Measurements from ENCODE around the gene MYO18A. TPM values are rescaled to one million over a fixed set of nuclear protein-coding genes. Genes with fewer than 3 reads are reported as not detected.
A peak's percentile ranks its signal among the peaks of the same experiment; 100 is the strongest.

The MYO18A gene
- total and polyA plus RNA-seq, 2 experiments from 2014 or later = 33.8 to 35.6 TPM

DNA sequence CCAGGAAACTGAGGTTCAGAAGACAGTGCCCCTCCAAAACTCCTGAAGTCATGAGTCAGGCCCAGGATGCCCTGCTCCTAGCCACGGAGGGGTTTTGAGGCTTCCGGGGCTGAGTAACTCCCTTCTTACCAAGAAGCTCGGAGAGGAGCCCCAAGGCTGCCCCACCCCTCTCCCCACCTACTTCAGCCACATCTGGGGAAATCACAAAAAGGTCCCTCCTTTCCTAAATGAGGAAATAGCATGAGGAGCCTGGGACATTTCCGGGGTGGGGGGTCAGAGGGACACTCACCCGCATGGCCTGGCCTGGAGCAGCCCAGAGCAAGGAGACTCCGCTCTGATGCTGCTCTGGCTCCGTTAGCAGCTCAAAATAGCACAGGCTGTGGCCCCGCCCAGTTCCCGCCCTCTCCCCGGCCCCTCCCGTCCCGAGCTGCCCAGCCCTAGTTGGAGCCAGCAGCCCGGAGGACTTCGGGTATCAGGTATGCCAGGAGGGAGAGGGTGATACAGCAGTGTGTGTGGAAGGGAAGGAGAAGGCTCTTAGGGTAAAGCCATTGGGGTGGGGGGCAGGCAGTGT is 40.1 kb downstream of the MYO18A start:
- H3K9me2 ChIP-seq (replicated peaks; ENCODE audit: insufficient read depth) = no peaks in the 10 kb centered on the region
- H3K4me2 ChIP-seq = peak overlapping the region; percentile 60
- DNase-seq (ENCODE audit: low spot score) = peak; percentile 81

GRCh38 chr17:29138971-29139691 is 41.1 kb downstream of the MYO18A start:
- TF ChIP-seq, protein P1, sequence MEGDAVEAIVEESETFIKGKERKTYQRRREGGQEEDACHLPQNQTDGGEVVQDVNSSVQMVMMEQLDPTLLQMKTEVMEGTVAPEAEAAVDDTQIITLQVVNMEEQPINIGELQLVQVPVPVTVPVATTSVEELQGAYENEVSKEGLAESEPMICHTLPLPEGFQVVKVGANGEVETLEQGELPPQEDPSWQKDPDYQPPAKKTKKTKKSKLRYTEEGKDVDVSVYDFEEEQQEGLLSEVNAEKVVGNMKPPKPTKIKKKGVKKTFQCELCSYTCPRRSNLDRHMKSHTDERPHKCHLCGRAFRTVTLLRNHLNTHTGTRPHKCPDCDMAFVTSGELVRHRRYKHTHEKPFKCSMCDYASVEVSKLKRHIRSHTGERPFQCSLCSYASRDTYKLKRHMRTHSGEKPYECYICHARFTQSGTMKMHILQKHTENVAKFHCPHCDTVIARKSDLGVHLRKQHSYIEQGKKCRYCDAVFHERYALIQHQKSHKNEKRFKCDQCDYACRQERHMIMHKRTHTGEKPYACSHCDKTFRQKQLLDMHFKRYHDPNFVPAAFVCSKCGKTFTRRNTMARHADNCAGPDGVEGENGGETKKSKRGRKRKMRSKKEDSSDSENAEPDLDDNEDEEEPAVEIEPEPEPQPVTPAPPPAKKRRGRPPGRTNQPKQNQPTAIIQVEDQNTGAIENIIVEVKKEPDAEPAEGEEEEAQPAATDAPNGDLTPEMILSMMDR (IDR thresholded peaks at IDR 0.05; ENCODE audit: poor library complexity) = no peak
- Histone ChIP-seq H3K4me1 (ENCODE audit: insufficient read depth) (peaks cover 22% of the 10 kb centered on the region), H3K27ac (no peak overlapping the region), H3K36me3 (replicated peaks; ENCODE audit: insufficient read depth, low read depth) (no peaks in the 10 kb centered on the region), H2AFZ (no peak overlapping the region), H3K4me2 (no peak overlapping the region), H3K79me2 (peaks cover 79% of the 10 kb centered on the region), H3K4me3 (no peak overlapping the region), H3K9me2 (replicated peaks; ENCODE audit: insufficient read depth) (no peaks in the 10 kb centered on the region), H3K9me3 (ENCODE audit: low read depth) (no peaks in the 10 kb centered on the region), H4K20me1 (ENCODE audit: insufficient read depth, poor library complexity, severe bottlenecking) (peaks cover 29% of the 10 kb centered on the region), H3K27me3 (no peaks in the 10 kb centered on the region)
- WGBS (ENCODE audit: low lambda C conversion rate, missing lambda C conversion rate) = 93% methylated on average over 13 of the region's 13 CpGs
- no peak for DNase-seq (ENCODE audit: low spot score)

More for the DNA sequence above, 40.1 kb downstream of the MYO18A start:
- TF ChIP-seq EZH2 (IDR thresholded peaks at IDR 0.05; ENCODE audit: borderline replicate concordance) (no peak), EZH2phosphoT487 (IDR thresholded peaks at IDR 0.05; ENCODE audit: low read depth, severe bottlenecking, unreplicated experiment) (no peak)
- TF ChIP-seq, protein P1 (IDR thresholded peaks at IDR 0.05; ENCODE audit: poor library complexity) = no peak
- H3K27ac ChIP-seq = peak overlapping the region; percentile 81
- H3K4me3 ChIP-seq = no peak overlapping the region
- H4K20me1 ChIP-seq (ENCODE audit: insufficient read depth, poor library complexity, severe bottlenecking) = peaks cover 29% of the 10 kb centered on the region
- H3K27me3 ChIP-seq = no peaks in the 10 kb centered on the region
- peaks cover 81% of the 10 kb centered on the region for H3K79me2 ChIP-seq
- WGBS (ENCODE audit: low lambda C conversion rate, missing lambda C conversion rate) = 30% methylated on average over 14 of the region's 14 CpGs
- H2AFZ ChIP-seq = no peak overlapping the region
- H3K9me3 ChIP-seq (ENCODE audit: low read depth) = no peaks in the 10 kb centered on the region
- H3K4me1 ChIP-seq (ENCODE audit: insufficient read depth) = peaks cover 22% of the 10 kb centered on the region
- no peaks in the 10 kb centered on the region for H3K36me3 ChIP-seq (replicated peaks; ENCODE audit: insufficient read depth, low read depth)

GRCh38 chr17:29138184-29138955 is 41.8 kb downstream of the MYO18A start:
- TF ChIP-seq EZH2 (IDR thresholded peaks at IDR 0.05; ENCODE audit: borderline replicate concordance) (no peak), EZH2phosphoT487 (IDR thresholded peaks at IDR 0.05; ENCODE audit: low read depth, severe bottlenecking, unreplicated experiment) (no peak)
- TF ChIP-seq, protein P1 (IDR thresholded peaks at IDR 0.05; ENCODE audit: poor library complexity) = no peak
- Histone ChIP-seq H2AFZ (no peak overlapping the region), H3K9me2 (replicated peaks; ENCODE audit: insufficient read depth) (no peaks in the 10 kb centered on the region), H3K27ac (peak overlapping the region; percentile 30), H3K4me2 (no peak overlapping the region), H3K27me3 (no peaks in the 10 kb centered on the region), H3K36me3 (replicated peaks; ENCODE audit: insufficient read depth, low read depth) (no peaks in the 10 kb centered on the region), H3K4me3 (no peak overlapping the region), H4K20me1 (ENCODE audit: insufficient read depth, poor library complexity, severe bottlenecking) (peaks cover 33% of the 10 kb centered on the region), H3K9me3 (ENCODE audit: low read depth) (no peaks in the 10 kb centered on the region), H3K79me2 (peaks cover 78% of the 10 kb centered on the region), H3K4me1 (ENCODE audit: insufficient read depth) (peaks cover 22% of the 10 kb centered on the region)
- no peak for DNase-seq (ENCODE audit: low spot score)
- WGBS (ENCODE audit: low lambda C conversion rate, missing lambda C conversion rate) = 87% methylated on average over 13 of the region's 13 CpGs
